GM23248 (cell line): ENCODE results near the gene SHMT1. TPM values are rescaled to one million over a fixed set of nuclear protein-coding genes. Genes with fewer than 3 reads are reported as not detected.
A peak's percentile ranks its signal among the peaks of the same experiment; 100 is the strongest.
"Not testable (repeated sequence)": the region's sequence is repeated elsewhere in the genome, so short reads cannot be mapped to it uniquely, and the experiment has no call there.

Source experiments
- DNase-seq: peaks from one replicate; pipeline ENCODE4 v3.0.0-alpha.2; 2015
- H2AFZ ChIP-seq: fragments of 200-600 bp; sonication (generic); 2 replicates; pipeline ENCODE4 v1.6.1; 2016; ENCODE audit warnings: antibody characterized with exemption
- H3F3A ChIP-seq: fragments of 200-600 bp; sonication (generic); 2 replicates; pipeline ENCODE4 v1.6.1; 2016; ENCODE audit warnings: mild to moderate bottlenecking, antibody characterized with exemption, mixed run types; ENCODE audit not compliant: insufficient read depth
- H3K27ac ChIP-seq: fragments of 200-600 bp; sonication (generic); 2 replicates; pipeline ENCODE4 v1.5.1; 2016; ENCODE audit warnings: mild to moderate bottlenecking
- H3K27me3 ChIP-seq: fragments of 200-600 bp; sonication (generic); replicated peaks from 2 replicates; pipeline ENCODE4 v1.6.1; 2016; ENCODE audit warnings: mild to moderate bottlenecking; ENCODE audit not compliant: insufficient read depth
- H3K36me3 ChIP-seq: fragments of 200-600 bp; sonication (generic); 2 replicates; pipeline ENCODE4 v1.6.1; 2016; ENCODE audit warnings: low read depth, mild to moderate bottlenecking
- H3K4me1 ChIP-seq: fragments of 200-600 bp; sonication (generic); 2 replicates; pipeline ENCODE4 v1.6.1; 2016; ENCODE audit warnings: mild to moderate bottlenecking; ENCODE audit not compliant: insufficient read depth
- H3K4me2 ChIP-seq: fragments of 200-600 bp; sonication (generic); one replicate; pipeline ENCODE4 v1.6.1; 2016; ENCODE audit warnings: mild to moderate bottlenecking; ENCODE audit not compliant: unreplicated experiment
- H3K4me3 ChIP-seq: fragments of 200-600 bp; sonication (generic); 2 replicates; pipeline ENCODE4 v1.5.1; 2016; ENCODE audit warnings: mild to moderate bottlenecking
- H3K79me2 ChIP-seq: fragments of 200-600 bp; sonication (generic); 2 replicates; pipeline ENCODE4 v1.6.1; 2016; ENCODE audit warnings: mild to moderate bottlenecking; ENCODE audit not compliant: insufficient read depth
- H3K9ac ChIP-seq: fragments of 200-600 bp; sonication (generic); 2 replicates; pipeline ENCODE4 v1.6.1; 2016; ENCODE audit warnings: mild to moderate bottlenecking
- H3K9me2 ChIP-seq: fragments of 200-600 bp; sonication (generic); 2 replicates; pipeline ENCODE4 v1.6.1; 2016; ENCODE audit warnings: mixed run types, mild to moderate bottlenecking, moderate library complexity; ENCODE audit not compliant: insufficient read depth
- H3K9me3 ChIP-seq: fragments of 200-600 bp; sonication (generic); one replicate; pipeline ENCODE4 v1.6.1; 2017; ENCODE audit warnings: low read depth
- H4K20me1 ChIP-seq: fragments of 200-600 bp; sonication (generic); 2 replicates; pipeline ENCODE4 v1.6.0; 2016; ENCODE audit not compliant: insufficient read depth
- WGBS, 2 experiments: methylation state at CpG; one replicate each; pipeline ENCODE4 v1.1.6; 2015 to 2017; ENCODE audit warnings: low lambda C conversion rate in 2 of 2, low coverage in 1 of 2; ENCODE audit errors: missing lambda C conversion rate in 2 of 2; 5-methylcytosine and 5-hydroxymethylcytosine counted together
- in situ Hi-C: fragments of 300-500 bp; cut with MboI; formaldehyde crosslinking; loops from 2 replicates; pipeline ENCODE4 v1.15.0; 2020
- polyA plus RNA-seq: library from polyadenylated mRNA; unstranded; fragments of >200 nt; fragmentation: Nextera tagmentation; extraction: Ambion mirVana; gene quantifications from 2 replicates; pipeline ENCODE4 v1.2.1, GENCODE V29; 2016
- total RNA-seq: library from RNA; depleted of rRNA; stranded (reverse); fragments of >200 nt; shearing (Covaris generic); gene quantifications from 2 replicates; pipeline ENCODE4 v1.2.3, GENCODE V29; 2014

SHMT1 gene
- total and polyA plus RNA-seq, 2 experiments from 2014 or later: 3.5 to 5.9 TPM

- H3K27ac ChIP-seq, H3K36me3 ChIP-seq, H3K79me2 ChIP-seq, DNase-seq, H4K20me1 ChIP-seq, H2AFZ ChIP-seq, H3K4me3 ChIP-seq, H3K4me1 ChIP-seq, H3K9me3 ChIP-seq, H3K4me2 ChIP-seq, H3K9ac ChIP-seq, H3K27me3 ChIP-seq, in situ Hi-C loops, H3K9me2 ChIP-seq, H3F3A ChIP-seq: not testable (repeated sequence)
- 52 to 68% methylated on average over 4 of the region's 5 CpGs for WGBS, 2 experiments
Observed at GRCh38 chr17:18403604-18404003, 40.3 kb upstream of the SHMT1 start.

- H4K20me1 ChIP-seq, H3K27me3 ChIP-seq, in situ Hi-C loops, H3K9me2 ChIP-seq, H3F3A ChIP-seq, H3K4me1 ChIP-seq, H3K9ac ChIP-seq, H3K79me2 ChIP-seq, H2AFZ ChIP-seq, H3K4me2 ChIP-seq, H3K4me3 ChIP-seq, DNase-seq, H3K36me3 ChIP-seq, H3K9me3 ChIP-seq, H3K27ac ChIP-seq: not testable (repeated sequence)
- WGBS, 2 experiments: 11 to 19% methylated on average over 3 to 5 of the region's 5 CpGs
Observed at GRCh38 chr17:18403166-18403565, 39.8 kb upstream of the SHMT1 start.

- H3K27ac ChIP-seq, H3K9ac ChIP-seq, H3F3A ChIP-seq, H3K9me3 ChIP-seq, H2AFZ ChIP-seq, in situ Hi-C loops, H3K79me2 ChIP-seq, H3K27me3 ChIP-seq, H3K36me3 ChIP-seq, H3K4me3 ChIP-seq, H4K20me1 ChIP-seq, DNase-seq, H3K4me1 ChIP-seq, H3K4me2 ChIP-seq, H3K9me2 ChIP-seq: not testable (repeated sequence)
- 38 to 47% methylated on average over 7 of the region's 7 CpGs for WGBS, 2 experiments
Observed at GRCh38 chr17:18401872-18402590, 38.7 kb upstream of the SHMT1 start.

GRCh38 chr17:18388728-18389127 lies 25.4 kb upstream of the SHMT1 start:
- H2AFZ ChIP-seq, H3K9me3 ChIP-seq, DNase-seq, in situ Hi-C loops, H4K20me1 ChIP-seq, H3K36me3 ChIP-seq, H3K27ac ChIP-seq, H3K4me2 ChIP-seq, H3K9me2 ChIP-seq, H3K4me3 ChIP-seq, H3K79me2 ChIP-seq, H3K4me1 ChIP-seq, H3K27me3 ChIP-seq, H3F3A ChIP-seq, H3K9ac ChIP-seq: not testable (repeated sequence)
- 67 to 82% methylated on average over 1 to 2 of the region's 10 CpGs for WGBS, 2 experiments

GRCh38 chr17:18388266-18388665 lies 24.9 kb upstream of the SHMT1 start:
- H3K4me1 ChIP-seq, H3K4me2 ChIP-seq, H3K27ac ChIP-seq, H3F3A ChIP-seq, H3K9me2 ChIP-seq, H2AFZ ChIP-seq, in situ Hi-C loops, DNase-seq, H3K9ac ChIP-seq, H3K4me3 ChIP-seq, H3K9me3 ChIP-seq, H3K27me3 ChIP-seq, H4K20me1 ChIP-seq, H3K36me3 ChIP-seq, H3K79me2 ChIP-seq: not testable (repeated sequence)
- 70 to 76% methylated on average over 4 of the region's 4 CpGs for WGBS, 2 experiments

- H3K9me3 ChIP-seq, H3K4me1 ChIP-seq, H4K20me1 ChIP-seq, H3K27ac ChIP-seq, H3K4me3 ChIP-seq, H3K36me3 ChIP-seq, H3F3A ChIP-seq, H3K9me2 ChIP-seq, in situ Hi-C loops, H2AFZ ChIP-seq, H3K9ac ChIP-seq, DNase-seq, H3K79me2 ChIP-seq, H3K27me3 ChIP-seq, H3K4me2 ChIP-seq: not testable (repeated sequence)
- 46 to 48% methylated on average over 5 of the region's 5 CpGs for WGBS, 2 experiments
Observed at GRCh38 chr17:18387583-18387982, 24.2 kb upstream of the SHMT1 start.

GRCh38 chr17:18384271-18384670 lies 20.9 kb upstream of the SHMT1 start:
- H3K4me2 ChIP-seq, H3K4me1 ChIP-seq, H3K9me3 ChIP-seq, H3K9me2 ChIP-seq, H2AFZ ChIP-seq, H4K20me1 ChIP-seq, H3F3A ChIP-seq, H3K27ac ChIP-seq, H3K4me3 ChIP-seq, H3K27me3 ChIP-seq, H3K9ac ChIP-seq, in situ Hi-C loops, H3K36me3 ChIP-seq, H3K79me2 ChIP-seq: not testable (repeated sequence)
- 31 to 40% methylated on average over 7 of the region's 7 CpGs for WGBS, 2 experiments
- peak; percentile 12 for DNase-seq

- not testable (repeated sequence) for H2AFZ ChIP-seq
Observed at GRCh38 chr17:18383079-18383481, 19.7 kb upstream of the SHMT1 start.

More at GRCh38 chr17:18383079-18383481, 19.7 kb upstream of the SHMT1 start:
- H3K9ac ChIP-seq, H3K27ac ChIP-seq, H3K9me3 ChIP-seq, H3K27me3 ChIP-seq, in situ Hi-C loops, H3K36me3 ChIP-seq, H3F3A ChIP-seq, H3K79me2 ChIP-seq, H3K9me2 ChIP-seq, H3K4me3 ChIP-seq, H3K4me2 ChIP-seq, H4K20me1 ChIP-seq, DNase-seq, H3K4me1 ChIP-seq: not testable (repeated sequence)
- 63 to 73% methylated on average over 27 to 30 of the region's 36 CpGs for WGBS, 2 experiments
